ENCODE measurements around the gene USH1G.
"Not testable (repeated sequence)": the region's sequence is repeated elsewhere in the genome, so short reads cannot be mapped to it uniquely, and the experiment has no call there.

The USH1G gene

DNA sequence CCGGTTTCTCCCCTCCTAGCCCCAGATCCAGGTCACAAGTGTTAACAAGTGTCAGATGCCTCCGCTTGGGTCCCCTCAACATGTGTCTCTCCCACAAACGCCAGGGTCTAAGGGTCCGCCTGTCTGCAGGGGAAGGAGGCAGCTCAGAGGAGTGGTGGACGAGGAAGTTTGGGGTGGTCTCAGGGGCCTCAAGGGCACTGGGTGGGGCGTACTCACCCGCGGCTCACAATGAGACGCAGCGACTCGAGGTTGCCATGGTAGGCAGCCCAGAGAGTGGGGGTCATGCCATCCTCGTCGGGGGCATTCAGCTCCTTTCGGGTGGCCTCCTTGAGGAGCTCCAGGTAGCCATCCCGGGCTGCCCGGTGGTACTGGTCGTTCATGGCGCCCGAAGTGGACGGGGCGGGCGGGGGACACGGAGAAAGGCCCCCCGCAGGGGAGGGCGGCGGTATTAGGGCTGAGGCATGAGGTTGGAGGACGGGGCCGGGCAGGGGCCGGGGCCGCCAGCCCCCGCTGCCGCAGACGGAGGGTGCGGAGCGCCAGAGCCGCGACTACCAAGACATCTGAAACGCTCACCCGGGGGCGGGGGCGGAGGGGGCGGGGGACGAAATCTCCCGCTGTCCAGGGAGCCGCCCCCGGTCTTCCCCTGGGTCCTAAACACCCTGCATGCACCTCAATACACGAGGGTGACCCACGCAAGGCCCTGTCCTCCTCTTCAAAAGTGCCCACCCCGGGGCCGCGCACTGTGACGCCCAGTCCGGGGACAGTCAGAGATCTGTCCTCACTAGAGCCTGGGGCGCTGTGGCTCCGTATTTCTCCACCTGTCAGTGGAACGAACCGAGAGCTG, at the start of gene USH1G:
Gene USH1G, minus strand, starts transcription at position 562 of the 844 bp plus-strand sequence. Its CDS starts 182 bp downstream, at position 380.
- peak in 1 of 2 donors; percentile 12 for DNase-seq (ENCODE audit: low read depth in 2 of 2)

DNA sequence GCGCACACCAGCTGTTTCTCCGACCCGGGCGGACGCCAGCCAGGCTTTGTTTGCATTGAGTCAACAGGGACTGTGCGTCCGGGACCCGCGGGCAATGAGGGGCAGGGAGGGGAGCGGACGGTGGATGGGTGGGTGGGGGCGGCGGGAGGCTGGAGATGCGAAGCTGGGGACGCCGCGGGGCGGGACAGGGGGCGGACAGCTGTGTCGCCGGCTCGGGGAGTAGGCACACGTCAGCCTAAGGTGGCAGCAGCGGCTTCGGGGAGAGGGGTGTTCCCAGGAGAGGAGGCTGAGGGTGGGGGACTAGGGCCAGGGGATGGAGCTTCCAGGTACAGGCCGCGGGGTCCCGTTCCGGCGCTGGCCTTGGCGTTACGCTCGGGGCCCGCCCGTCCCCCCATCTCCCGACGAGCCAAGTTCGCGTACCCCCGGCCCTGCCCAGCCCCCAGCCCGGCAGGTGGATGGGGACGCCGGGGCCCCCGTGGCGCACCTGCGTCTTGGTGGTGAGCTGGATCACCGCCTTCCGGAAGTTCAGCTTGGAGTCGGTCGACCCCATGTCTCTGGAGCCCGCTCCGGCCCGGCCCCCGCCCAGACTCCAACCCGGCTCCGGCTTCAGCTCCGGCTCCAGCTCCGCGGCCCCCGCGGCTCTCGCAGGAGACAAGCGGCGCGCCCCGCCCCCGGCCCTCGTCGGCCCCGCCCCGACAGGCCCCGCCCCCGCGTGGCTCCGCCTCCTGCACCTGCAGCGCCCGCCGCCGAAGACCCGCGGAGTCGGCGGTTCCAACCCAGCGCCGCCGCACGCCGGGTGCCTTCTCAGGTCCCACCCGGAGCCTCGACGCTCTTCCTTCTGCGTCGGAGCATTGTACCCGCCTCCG, 49.3 kb upstream of the USH1G start, which contains the start of gene HID1:
Gene HID1, minus strand, starts transcription at position 653 of the 866 bp plus-strand sequence. Its CDS starts 103 bp downstream, at position 550.
- peak; percentile 69 for DNase-seq (ENCODE audit: low read depth in 2 of 2)

DNA sequence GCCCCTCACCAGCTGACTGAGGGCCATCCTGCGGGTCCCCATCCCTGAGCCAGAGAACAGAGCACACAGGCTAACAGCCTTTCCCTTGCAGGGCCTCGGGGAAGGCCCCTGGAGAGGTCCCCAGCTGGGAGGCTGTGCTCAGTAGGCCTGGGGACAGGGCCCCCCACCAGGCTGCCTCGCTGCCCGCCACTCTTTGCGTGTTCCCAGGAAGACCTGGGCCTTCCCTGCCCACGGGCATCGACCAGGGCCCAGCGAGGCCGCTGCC, 48.7 kb upstream of the USH1G start:
- no peak for DNase-seq (ENCODE audit: low read depth in 2 of 2)

DNA sequence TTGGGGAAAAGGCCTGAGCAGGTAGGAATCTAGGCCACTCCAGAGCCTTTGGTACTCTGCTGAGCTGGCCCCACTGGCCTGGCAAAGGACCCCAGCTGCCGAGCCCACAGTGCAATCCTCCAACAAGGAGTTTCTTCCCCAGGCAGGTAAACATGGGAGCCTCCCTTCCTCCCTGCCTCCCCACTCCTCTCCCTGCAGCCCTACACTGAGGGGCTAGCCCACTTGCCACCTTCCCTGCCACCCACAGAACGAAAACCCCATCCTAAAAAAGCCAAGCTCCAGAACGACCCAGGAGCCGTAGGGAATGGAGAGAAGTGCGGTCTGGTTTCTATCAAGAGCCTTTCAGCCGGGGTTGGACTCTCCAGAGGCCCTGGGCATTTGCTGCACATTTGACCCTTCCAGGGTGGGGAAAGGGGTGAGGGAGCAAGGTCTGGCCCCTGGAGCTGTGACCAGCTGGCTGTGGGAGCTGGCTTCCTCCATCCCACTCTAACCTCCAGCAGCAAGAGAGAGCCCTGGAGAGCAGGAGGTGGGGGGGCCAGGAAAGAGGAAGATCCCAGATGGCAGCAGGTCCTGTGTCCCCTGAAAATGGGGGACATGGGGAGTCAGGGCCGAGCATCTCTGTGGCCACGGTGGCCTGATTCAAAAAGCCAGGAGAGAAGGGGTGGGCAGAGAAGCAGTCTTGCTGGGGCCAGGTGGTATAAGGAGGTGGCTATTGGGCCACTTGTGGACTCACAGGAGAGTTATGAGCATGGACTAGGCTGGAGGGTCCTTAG, 48.2 kb upstream of the USH1G start:
- DNase-seq (ENCODE audit: low read depth in 2 of 2): no peak

DNA sequence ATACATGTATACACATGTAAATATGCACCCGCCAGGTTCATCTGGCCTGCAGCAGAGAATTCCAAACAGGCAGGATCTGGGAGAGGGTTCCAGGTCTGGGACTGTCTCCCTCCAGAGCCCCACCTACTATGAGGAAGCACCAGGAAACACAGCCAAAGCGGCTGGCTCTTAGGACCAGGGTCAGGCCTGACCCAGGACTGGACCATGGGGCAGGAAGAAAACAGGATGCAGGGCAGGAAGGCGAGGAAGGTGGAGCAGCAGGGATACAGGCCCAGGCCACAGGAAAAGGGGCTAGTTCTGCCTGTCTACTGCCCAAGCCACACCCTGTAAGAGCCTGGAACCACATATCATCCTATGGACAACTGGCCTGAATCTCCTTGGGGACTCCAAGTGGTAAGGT, 47.3 kb upstream of the USH1G start:
- no peak for DNase-seq (ENCODE audit: low read depth in 2 of 2)

DNA sequence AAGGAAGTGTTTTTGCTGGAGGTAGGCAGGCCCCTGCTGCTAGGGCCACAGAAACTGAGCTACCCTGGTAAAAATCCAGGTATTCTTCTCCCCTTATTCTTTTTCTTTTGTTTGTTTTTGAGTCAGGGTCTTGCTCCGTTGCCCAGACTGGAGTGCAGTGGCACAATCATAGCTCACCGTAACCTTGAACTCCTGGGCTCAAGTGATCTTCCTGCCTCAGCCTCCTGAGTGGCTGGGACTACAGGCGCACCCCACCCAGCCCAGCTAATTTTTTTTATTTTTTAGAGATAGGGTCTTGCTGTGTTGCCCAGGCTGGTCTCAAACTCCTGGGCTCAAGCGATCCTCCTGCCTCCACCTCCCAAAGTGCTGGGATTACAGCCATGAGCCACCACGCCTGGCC, 46.4 kb upstream of the USH1G start:
- not testable (repeated sequence) for DNase-seq (ENCODE audit: low read depth in 2 of 2)

DNA sequence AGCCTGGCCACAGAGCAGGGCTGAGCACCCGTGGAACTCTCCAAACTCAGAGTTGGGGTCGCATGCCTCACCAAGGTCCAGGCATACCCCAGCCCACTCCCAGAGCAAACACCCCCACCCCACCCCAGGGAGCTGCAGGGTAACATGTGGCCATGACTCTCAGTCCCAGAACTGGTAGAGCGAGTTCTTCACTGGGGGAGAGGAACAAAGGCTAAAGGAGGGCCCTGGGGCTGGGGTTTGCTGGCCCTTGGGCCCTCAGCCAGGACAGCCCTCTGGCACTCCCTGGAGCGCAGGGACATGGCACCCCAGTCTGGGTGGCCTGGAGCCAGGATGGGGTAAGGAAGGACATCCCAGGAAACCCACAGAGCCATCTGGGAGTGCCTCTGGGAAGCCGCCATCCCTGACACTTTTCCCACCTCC, 45.3 kb upstream of the USH1G start:
- no peak for DNase-seq (ENCODE audit: low read depth in 2 of 2)

DNA sequence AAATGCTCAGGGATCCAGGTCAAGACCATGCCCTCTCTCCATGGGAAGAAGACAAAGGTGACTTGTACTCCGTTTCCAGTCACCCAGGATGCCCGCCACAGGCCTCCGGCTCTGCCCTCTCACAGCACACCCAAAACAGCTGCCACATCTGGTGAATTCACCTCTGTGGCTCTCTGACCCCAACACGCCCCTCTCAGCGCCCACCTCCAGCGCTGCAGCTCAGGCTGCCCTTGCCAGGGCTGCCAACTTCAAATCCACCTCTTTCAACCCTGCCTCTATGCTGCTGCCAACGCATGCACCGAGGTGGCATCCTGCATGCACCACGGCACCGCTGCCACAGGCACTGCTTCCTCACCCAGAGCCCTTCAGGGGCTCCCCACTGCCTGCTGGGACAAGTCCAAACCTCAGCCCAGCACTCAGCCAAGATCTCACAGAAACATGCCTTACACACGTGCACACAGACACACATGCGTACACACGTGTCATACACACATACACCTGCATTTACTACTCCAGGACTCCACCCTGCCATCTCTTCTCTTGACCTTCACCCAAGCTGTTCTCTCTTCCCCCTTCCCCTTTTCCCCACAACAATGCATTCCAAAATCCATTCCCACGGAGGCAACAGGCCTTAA, 42.0 kb upstream of the USH1G start:
- no peak for DNase-seq (ENCODE audit: low read depth in 2 of 2)

DNA sequence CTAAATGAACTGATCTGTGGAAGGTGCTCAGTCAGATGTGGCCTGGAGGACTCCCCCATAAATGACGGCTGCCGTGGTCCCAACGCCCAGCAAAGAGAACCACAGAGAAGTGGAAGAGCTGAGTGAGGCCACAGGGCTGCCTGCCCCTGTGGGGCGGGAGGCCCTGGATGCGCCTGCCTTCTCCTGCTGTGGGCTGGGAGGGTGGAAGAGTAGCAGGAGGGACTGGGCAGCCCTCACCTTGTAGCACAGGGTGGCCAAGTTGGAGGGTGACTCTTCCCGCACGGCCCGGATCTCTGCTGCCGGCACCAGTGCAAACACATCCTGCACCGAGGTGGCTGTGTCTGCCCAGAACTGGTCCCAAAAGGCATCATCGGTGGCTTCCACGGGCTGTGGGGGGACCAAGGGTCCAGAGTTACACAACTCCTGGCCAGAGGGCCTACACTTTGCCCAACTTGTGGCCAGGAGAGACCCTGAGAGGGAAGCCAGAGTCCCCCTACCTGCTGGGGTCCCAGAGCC, 41.2 kb upstream of the USH1G start:
- no peak for DNase-seq (ENCODE audit: low read depth in 2 of 2)

DNA sequence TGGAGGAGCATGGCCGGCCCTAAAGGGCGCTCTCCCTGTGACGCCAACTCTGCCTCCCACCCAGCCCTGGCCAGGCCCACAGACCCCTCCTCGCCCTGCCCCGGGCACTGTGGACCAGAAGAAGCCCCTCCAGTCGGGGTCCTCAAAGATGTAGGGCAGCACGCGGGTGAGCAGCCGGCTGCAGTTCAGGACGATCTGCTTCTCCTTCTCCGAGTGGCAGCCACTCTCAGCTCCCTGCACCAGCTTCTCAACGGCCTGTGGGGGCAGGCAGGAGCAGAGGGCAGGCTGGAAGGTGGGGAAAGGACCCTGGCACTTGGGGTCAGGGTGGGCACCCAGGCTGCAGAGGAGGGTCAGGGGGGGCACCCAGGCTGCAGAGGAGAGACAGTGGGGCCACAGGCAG, 40.6 kb upstream of the USH1G start:
- DNase-seq (ENCODE audit: low read depth in 2 of 2): no peak

DNA sequence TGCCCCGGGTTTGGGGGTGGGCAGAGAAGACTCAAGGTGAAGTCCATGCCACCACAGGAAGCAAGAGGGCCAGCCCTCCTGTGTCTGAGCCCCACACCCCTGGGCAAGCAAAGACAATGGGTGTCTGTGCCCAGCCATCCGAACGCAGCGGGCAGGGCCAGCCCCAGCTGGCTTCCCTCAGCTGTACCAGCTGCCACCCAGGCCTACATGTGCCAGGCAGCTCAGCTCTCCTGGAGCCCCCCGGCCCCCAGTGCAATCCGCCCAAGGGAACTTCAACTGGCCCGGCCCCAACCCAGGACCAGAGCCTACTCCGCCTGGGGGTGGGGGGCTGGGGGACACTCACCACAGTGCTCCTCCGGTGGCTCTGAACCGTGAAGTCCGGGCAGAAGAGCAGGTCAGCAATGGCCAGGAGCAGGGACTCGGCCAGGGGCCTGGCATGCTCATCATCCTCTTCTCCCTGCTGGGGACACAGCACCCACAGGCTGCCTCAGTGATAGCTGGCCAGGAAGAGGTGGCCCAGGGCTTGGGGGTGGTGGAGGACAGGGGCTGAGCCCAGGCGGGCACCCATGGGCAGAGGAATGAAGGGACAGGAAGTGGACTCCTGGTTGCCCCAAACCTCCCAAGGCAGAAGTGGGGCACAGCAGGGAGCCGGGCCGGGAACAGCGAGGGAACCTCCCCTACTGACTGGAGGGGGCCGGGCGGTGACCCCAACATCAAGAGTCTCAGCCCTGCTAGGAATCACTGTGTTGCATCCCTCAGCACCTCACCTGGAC, 39.8 kb upstream of the USH1G start:
- no peak for DNase-seq (ENCODE audit: low read depth in 2 of 2)

DNA sequence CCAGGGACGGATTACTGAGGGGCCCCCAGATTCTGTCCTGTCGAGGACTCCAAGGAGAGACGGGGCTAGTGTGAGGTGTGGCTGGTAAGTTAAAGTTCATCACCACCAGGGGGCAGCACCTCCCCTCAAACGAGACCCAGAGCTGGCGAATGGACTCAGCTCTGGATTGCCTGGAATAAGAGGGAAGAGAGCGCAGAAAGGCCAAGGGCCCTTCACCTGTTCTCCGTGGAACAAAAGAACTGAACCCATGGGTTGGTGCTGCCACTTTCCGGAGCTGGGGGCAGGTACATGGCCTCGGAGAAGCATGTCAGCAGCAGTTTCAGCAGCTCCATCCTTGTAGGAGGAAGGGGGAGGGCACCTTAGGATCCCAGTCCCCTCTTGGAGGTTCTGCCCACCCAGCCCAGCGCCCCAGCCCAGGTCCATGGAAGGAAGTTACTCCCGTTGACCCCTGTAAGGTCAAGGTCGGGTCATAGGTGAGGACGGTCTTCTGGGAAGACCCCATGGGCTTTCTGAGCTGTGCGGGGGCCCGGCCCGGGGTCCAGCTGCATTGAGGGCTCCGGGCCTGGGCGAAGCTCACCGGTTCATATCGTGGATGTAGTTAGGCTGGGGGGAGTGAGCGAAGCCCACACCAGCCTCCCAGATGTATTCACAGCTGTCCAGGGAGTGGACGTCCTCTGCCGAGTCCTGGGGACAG, 38.7 kb upstream of the USH1G start:
- peak; percentile 85 for DNase-seq (ENCODE audit: low read depth in 2 of 2)

DNA sequence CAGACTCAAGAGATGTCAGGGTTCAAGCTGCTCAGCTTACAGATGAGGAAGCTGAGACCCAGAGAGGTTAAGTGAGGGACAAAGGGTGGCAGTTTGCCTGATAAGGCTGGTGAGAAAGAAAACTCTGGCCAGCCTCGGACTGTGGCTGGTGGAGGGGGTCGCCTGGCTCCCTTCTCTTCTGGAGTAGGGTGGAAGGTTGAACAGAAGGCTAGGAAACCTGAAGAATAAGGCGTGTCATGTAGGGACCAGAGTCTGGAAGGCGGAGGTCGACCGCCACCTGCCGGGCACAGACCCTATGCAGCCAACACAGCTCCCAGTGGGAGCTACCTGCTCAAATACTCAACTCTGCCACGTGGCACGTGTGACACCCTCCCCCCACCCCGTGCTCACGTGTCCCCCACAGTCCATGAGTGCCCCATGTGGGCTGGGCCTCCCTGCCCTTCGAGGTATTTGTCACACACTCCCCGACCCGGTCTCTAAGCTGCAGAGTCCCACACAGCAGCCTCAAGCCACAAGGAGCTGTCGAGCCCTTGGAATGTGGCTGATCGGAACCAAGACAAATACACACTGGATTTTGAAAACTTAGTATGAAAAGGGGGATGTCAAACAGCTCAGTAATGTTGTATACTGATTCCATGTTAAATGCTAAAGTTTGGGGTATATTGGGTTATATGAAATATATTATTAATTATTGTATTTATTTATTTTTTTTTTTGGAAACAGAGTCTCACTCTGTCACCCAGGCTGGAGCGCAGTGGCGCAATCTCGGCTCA, 37.7 kb upstream of the USH1G start:
- DNase-seq (ENCODE audit: low read depth in 2 of 2): peak in 1 of 2 donors; percentile 55

DNA sequence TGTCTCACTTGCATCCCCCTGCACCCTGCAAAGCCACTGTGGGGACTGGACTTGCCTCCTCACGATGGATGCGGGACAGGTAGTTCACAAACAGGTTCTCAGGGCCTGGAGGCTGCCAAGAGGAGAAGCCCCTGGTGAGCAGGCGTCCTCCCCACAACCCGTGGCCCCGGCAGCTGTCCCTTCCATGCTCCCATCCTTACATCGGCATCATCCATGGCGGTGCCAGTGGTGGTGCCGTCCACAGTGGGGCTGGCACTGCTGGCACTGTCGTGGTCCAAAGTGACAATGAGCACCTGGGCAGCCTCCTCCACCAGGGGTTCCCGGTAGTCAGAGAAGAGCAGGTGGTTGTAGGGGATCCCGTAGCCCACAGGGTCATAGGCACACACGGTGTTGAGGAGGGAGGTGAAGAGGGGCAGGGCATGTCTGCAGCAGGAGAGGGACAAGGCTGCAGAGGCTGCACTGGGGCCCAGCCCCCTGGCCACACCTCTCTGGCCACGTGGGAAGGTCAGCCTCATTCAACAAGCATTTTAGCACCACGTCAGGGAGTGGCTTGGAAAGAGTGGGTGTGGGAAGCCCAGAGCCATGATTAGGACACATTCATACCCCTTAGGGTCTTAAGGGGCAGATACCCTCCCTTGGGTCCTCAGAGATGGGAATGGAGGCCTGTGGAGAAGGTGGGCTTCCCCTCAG, 36.9 kb upstream of the USH1G start:
- DNase-seq (ENCODE audit: low read depth in 2 of 2): no peak

DNA sequence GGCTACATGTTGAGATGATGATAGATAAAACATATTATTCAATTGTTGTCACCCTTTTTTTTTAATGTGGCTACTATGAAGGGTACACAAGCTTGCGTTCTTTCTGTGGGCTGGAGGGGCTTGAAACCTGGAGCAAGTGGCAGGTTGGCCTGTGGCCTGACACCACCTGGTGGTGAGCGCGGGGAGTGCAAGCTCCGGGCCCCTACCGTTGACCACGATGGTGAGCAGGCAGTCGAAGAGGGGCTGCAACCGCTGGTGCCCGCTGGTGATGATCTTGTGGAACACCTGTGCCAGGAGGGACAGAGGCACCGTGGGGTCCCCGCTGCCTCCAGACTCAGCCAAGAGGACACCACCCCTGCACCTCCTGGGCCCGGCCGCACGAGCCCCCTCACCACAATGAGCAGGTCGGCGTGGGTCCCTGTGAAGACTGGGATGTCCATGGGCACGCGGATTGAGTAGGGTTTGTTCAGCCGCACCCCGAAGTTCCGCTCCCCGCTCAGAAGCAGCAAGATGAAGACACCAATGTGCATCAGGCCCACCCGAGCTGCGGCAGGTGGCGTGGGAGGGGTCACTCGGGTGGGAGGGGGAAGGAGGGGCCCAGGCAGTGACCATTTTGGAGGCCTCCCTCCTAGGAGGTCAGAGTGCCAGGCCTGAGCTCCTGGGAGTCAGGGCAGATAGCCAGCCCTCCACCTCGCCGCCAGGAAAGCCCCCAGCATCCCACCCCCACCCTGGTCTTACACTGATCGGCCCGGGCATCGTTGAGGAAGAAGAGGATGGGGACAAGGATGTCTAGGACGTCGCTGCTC, 35.1 kb upstream of the USH1G start:
- DNase-seq (ENCODE audit: low read depth in 2 of 2): peak; percentile 72 to 82

DNA sequence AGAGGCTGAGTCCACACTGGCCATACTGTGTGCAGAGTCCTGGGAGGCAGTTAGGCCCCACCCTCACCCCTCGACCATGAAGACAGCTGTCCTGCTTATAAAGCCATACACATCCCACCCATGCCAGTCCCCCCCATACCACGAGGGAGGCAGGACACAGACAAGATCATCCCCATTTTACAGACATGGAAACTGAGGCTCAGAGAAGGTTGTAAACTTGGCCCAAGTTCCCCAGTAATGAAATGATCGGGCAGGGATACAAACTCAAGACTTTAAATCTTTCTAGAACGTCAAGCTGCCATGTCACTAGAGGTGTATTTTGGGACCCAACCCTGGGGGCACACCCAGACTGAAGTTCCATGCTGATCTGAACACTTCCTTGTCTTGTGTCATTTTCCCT, 33.0 kb upstream of the USH1G start:
- DNase-seq (ENCODE audit: low read depth in 2 of 2): no peak

DNA sequence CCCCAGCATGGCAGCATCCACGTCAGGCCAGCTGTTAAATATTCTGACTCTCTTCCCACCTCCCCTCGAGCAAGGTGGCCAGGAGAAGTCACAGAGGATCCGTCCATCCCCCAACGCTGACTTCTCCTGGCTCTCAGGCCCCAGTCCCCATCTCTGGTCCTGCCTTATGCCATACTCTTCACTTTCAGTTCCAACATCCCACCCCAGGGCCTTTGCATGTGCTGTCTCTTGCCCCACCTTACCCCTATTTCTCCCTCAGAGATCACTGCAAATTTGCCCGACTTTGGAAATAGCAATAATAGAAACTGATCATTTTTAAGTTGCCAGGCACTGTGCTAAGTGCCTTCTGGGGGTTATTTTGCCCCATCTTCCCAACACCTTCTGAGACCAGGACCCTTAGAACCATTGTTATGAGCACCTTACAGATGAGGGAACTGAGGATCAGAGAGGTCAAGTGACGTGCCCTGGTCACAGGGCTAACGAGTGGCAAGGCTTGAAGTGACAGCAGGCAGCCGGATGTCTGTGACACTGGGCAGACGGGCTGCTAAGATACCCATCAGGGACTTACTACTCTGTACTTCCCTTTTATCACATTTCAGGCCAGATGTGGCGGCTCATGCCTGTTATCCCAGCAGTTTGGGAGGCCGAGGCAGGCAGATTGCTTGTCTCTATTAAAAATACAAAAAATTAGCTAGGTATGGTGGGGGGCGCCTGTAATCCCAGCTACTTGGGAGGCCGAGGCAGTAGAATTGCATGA, 31.8 kb upstream of the USH1G start:
- no peak for DNase-seq (ENCODE audit: low read depth in 2 of 2)
